OCI-LY1 (cell line): ENCODE measurements around the gene HSF2BP.

Source experiments
- H2AFZ ChIP-seq: fragments of 200-600 bp; sonication (generic), shearing (Covaris generic); 2 replicates; pipeline ENCODE4 v1.6.0; 2014; ENCODE audit warnings: antibody characterized with exemption, mild to moderate bottlenecking, low read length
- H3F3A ChIP-seq: fragments of 200-600 bp; sonication (generic), shearing (Covaris generic); 2 replicates; pipeline ENCODE4 v1.6.0; 2014; ENCODE audit warnings: mild to moderate bottlenecking, antibody characterized with exemption, low read length, moderate library complexity; ENCODE audit not compliant: insufficient read depth
- H3K27ac ChIP-seq: fragments of 200-600 bp; sonication (generic); 2 replicates; pipeline ENCODE4 v1.5.1; 2014; ENCODE audit warnings: low read length, mixed run types, mild to moderate bottlenecking, low read depth; ENCODE audit not compliant: poor library complexity, severe bottlenecking
- H3K27me3 ChIP-seq: fragments of 200-600 bp; sonication (generic); 2 replicates; pipeline ENCODE4 v1.6.0; 2014; ENCODE audit warnings: antibody characterized with exemption, mild to moderate bottlenecking, low read length, moderate library complexity; ENCODE audit not compliant: insufficient read depth
- H3K36me3 ChIP-seq: fragments of 200-600 bp; sonication (generic); 2 replicates; pipeline ENCODE4 v1.6.1; 2014; ENCODE audit warnings: mild to moderate bottlenecking, antibody characterized with exemption, low read length, moderate library complexity, mixed read lengths; ENCODE audit not compliant: insufficient read depth
- H3K4me1 ChIP-seq: fragments of 200-600 bp; sonication (generic); 2 replicates; pipeline ENCODE4 v1.5.1; 2014; ENCODE audit warnings: mild to moderate bottlenecking, low read length, moderate library complexity; ENCODE audit not compliant: insufficient read depth, severe bottlenecking
- H3K4me2 ChIP-seq: fragments of 200-600 bp; sonication (generic), shearing (Covaris generic); 2 replicates; pipeline ENCODE4 v1.6.1; 2014; ENCODE audit warnings: low read length
- H3K4me3 ChIP-seq: fragments of 200-600 bp; sonication (generic); 2 replicates; pipeline ENCODE4 v1.5.1; 2014; ENCODE audit warnings: low read length, low read depth, mild to moderate bottlenecking, mixed read lengths; ENCODE audit not compliant: poor library complexity, severe bottlenecking
- H3K79me2 ChIP-seq: fragments of 200-600 bp; shearing (Covaris generic); 2 replicates; pipeline ENCODE4 v1.6.1; 2016; ENCODE audit warnings: mixed run types, low read length, mixed read lengths; ENCODE audit not compliant: insufficient read depth
- H3K9ac ChIP-seq: fragments of 200-600 bp; sonication (generic), shearing (Covaris generic); 2 replicates; pipeline ENCODE4 v1.6.1; 2014; ENCODE audit warnings: mild to moderate bottlenecking, low read length, mixed read lengths
- H3K9me2 ChIP-seq: fragments of 200-600 bp; sonication (generic), shearing (Covaris generic); 2 replicates; pipeline ENCODE4 v1.6.1; 2014; ENCODE audit warnings: low read depth, mild to moderate bottlenecking, low read length, mixed read lengths
- H3K9me3 ChIP-seq: fragments of 200-600 bp; shearing (Covaris generic); 2 replicates; pipeline ENCODE4 v1.6.1; 2014; ENCODE audit warnings: low read length, mixed read lengths
- H4K20me1 ChIP-seq: fragments of 200-600 bp; sonication (generic), shearing (Covaris generic); 2 replicates; pipeline ENCODE4 v1.6.0; 2016; ENCODE audit warnings: mild to moderate bottlenecking, low read length; ENCODE audit not compliant: insufficient read depth
- CTCF ChIP-seq: fragments of 200-600 bp; sonication (generic), shearing (Covaris generic); IDR thresholded peaks from 2 replicates; pipeline ENCODE4 v1.5.1; 2017; ENCODE audit warnings: mild to moderate bottlenecking, antibody characterized with exemption, low read length, moderate library complexity, mixed read lengths
- EZH2 ChIP-seq: fragments of 200-600 bp; sonication (generic), shearing (Covaris generic); IDR thresholded peaks from 2 replicates; pipeline ENCODE4 v1.8.0; 2017; ENCODE audit warnings: borderline replicate concordance, mixed run types, mild to moderate bottlenecking, antibody characterized with exemption, low read length, moderate library complexity, mixed read lengths

The HSF2BP gene

GRCh38 chr21:43613755-43614638 lies 45.3 kb downstream of the HSF2BP start:
- TF ChIP-seq CTCF: no peak
- no peak for TF ChIP-seq EZH2
- H3K4me1 ChIP-seq: peaks cover 4% of the 10 kb centered on the region

GRCh38 chr21:43611598-43612369 lies 47.5 kb downstream of the HSF2BP start:
- Histone ChIP-seq H3K27me3 (peaks cover 12% of the 10 kb centered on the region; the same call in 1 of the 2 replicates), H3K36me3 (no peaks in the 10 kb centered on the region), H3K9me3 (no peaks in the 10 kb centered on the region), H3K4me1 (peaks cover 4% of the 10 kb centered on the region), H3K9me2 (no peaks in the 10 kb centered on the region), H3K4me3 (no peak overlapping the region), H3K27ac (no peak overlapping the region), H4K20me1 (no peaks in the 10 kb centered on the region), H3F3A (no peaks in the 10 kb centered on the region), H3K4me2 (0 out of 2 replicates have a peak overlapping the region, but pooled peaks have one; percentile 14), H3K9ac (no peak overlapping the region), H3K79me2 (no peaks in the 10 kb centered on the region), H2AFZ (no peak overlapping the region)
- TF ChIP-seq CTCF (peak; percentile 83), EZH2 (no peak)

More at GRCh38 chr21:43613755-43614638, 45.3 kb downstream of the HSF2BP start:
- Histone ChIP-seq H3K27me3 (0 out of 2 replicates have a peak, but pooled peaks cover 4% of the 10 kb centered on the region), H3K27ac (no peak overlapping the region), H3K9me3 (no peaks in the 10 kb centered on the region), H3K9ac (no peak overlapping the region), H3K36me3 (no peaks in the 10 kb centered on the region), H4K20me1 (no peaks in the 10 kb centered on the region), H3F3A (no peaks in the 10 kb centered on the region), H3K4me3 (no peak overlapping the region), H3K79me2 (no peaks in the 10 kb centered on the region), H2AFZ (no peak overlapping the region), H3K9me2 (no peaks in the 10 kb centered on the region), H3K4me2 (no peak overlapping the region)

DNA sequence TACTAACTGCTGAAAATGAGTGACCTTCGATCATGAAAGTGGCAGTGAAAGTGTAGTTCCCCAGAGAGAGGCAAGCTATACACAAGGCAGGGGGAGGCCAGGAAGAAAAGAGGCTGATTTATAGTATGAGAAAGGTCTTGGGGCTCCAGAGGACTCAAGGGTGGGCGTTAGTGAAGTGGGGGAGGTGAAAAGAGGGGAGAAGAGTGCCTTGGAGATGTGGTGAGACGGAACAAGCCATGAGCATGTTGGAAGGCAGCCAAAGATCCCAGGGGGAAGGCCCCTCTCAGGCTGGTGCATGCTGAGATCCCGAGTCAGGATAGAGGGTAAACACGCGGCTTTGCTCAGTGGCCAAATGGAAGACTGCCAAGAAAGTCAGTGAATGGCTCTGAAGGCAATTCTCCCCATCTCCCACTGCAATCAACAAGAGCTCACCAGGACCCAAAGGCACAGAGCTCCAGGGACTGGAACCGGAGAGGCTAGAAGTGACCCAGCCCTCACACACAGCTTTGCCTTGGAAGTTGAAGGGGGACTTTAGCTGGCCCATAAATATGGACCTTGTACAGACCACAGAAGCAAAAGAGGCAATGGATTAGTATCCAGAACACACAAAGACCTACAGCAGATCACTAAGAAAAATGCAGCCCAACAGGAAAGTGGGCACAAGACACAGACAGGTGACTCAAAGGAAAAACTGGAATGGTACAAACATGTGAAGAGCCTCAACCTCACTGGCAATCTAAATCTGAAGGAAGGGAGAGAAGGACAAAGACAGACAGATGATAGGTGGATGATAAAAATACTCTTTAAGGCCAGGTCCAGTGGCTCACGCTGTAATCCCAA lies 49.6 kb downstream of the HSF2BP start:
- Histone ChIP-seq H3K9me2 (no peaks in the 10 kb centered on the region), H3F3A (no peaks in the 10 kb centered on the region), H3K9ac (no peak overlapping the region), H3K4me1 (peaks cover 4% of the 10 kb centered on the region), H3K4me3 (no peak overlapping the region), H3K27me3 (peaks cover 7% of the 10 kb centered on the region; the same call in 1 of the 2 replicates), H4K20me1 (no peaks in the 10 kb centered on the region), H2AFZ (no peak overlapping the region), H3K9me3 (no peaks in the 10 kb centered on the region), H3K79me2 (no peaks in the 10 kb centered on the region), H3K36me3 (no peaks in the 10 kb centered on the region), H3K4me2 (no peak overlapping the region), H3K27ac (no peak overlapping the region)
- no peak for TF ChIP-seq CTCF
- TF ChIP-seq EZH2: no peak
